Osteoblast (primary cell): ENCODE results near the gene ILKAP. TPM values are rescaled to one million over a fixed set of nuclear protein-coding genes. Genes with fewer than 3 reads are reported as not detected.

Experiments used
- DNase-seq: peaks from one replicate; pipeline ENCODE4 v3.0.0; 2011; ENCODE audit warnings: low spot score, mixed read lengths; ENCODE audit not compliant: insufficient read length; ENCODE audit errors: missing footprints
- H2AFZ ChIP-seq: 2 replicates; pipeline ENCODE4 v1.6.0; 2011; ENCODE audit warnings: mild to moderate bottlenecking, low read length
- H3K27ac ChIP-seq: 2 replicates; pipeline ENCODE4 v1.5.1; 2011; ENCODE audit warnings: mild to moderate bottlenecking, low read depth, low read length, moderate library complexity
- H3K27me3 ChIP-seq: 2 replicates; pipeline ENCODE4 v1.6.0; 2012; ENCODE audit warnings: mild to moderate bottlenecking, control low read depth, inconsistent platforms, low read length, moderate library complexity; ENCODE audit not compliant: insufficient read depth
- H3K36me3 ChIP-seq: 2 replicates; pipeline ENCODE4 v1.5.1; 2011; ENCODE audit warnings: mild to moderate bottlenecking, low read length, control low read depth, moderate library complexity; ENCODE audit not compliant: insufficient read depth
- H3K4me1 ChIP-seq: 2 replicates; pipeline ENCODE4 v1.5.1; 2011; ENCODE audit warnings: mild to moderate bottlenecking, low read length, control low read depth, moderate library complexity; ENCODE audit not compliant: insufficient read depth
- H3K4me2 ChIP-seq: 2 replicates; pipeline ENCODE4 v1.6.0; 2011; ENCODE audit warnings: mild to moderate bottlenecking, low read length; ENCODE audit not compliant: insufficient read depth
- H3K4me3 ChIP-seq: fragments of 200-600 bp; sonication (generic); 3 replicates; pipeline ENCODE4 v1.5.1; 2012; ENCODE audit warnings: mild to moderate bottlenecking, low read length, inconsistent platforms; ENCODE audit not compliant: insufficient read depth
- H3K79me2 ChIP-seq: 2 replicates; pipeline ENCODE4 v1.6.0; 2012; ENCODE audit warnings: mild to moderate bottlenecking, low read length, control low read depth, inconsistent platforms; ENCODE audit not compliant: insufficient read depth
- H3K9me3 ChIP-seq: 2 replicates; pipeline ENCODE4 v1.5.1; 2011; ENCODE audit warnings: low read depth, low read length, control low read depth
- H4K20me1 ChIP-seq: 2 replicates; pipeline ENCODE4 v1.6.0; 2012; ENCODE audit warnings: mild to moderate bottlenecking, low read length, control low read depth; ENCODE audit not compliant: insufficient read depth
- total RNA-seq: library from RNA; depleted of rRNA; stranded (reverse); fragments of >200 nt; gene quantifications from 2 replicates; pipeline ENCODE4 v1.2.3, GENCODE V29; 2012
- TF ChIP-seq, protein P1 (sequence below): IDR thresholded peaks from 2 replicates; pipeline ENCODE4 v1.5.1; 2011; ENCODE audit warnings: mild to moderate bottlenecking, low read depth, low read length, moderate library complexity; ENCODE audit errors: extremely low read depth

Gene ILKAP
- total RNA-seq, 1 donor: 24.2 TPM

DNA sequence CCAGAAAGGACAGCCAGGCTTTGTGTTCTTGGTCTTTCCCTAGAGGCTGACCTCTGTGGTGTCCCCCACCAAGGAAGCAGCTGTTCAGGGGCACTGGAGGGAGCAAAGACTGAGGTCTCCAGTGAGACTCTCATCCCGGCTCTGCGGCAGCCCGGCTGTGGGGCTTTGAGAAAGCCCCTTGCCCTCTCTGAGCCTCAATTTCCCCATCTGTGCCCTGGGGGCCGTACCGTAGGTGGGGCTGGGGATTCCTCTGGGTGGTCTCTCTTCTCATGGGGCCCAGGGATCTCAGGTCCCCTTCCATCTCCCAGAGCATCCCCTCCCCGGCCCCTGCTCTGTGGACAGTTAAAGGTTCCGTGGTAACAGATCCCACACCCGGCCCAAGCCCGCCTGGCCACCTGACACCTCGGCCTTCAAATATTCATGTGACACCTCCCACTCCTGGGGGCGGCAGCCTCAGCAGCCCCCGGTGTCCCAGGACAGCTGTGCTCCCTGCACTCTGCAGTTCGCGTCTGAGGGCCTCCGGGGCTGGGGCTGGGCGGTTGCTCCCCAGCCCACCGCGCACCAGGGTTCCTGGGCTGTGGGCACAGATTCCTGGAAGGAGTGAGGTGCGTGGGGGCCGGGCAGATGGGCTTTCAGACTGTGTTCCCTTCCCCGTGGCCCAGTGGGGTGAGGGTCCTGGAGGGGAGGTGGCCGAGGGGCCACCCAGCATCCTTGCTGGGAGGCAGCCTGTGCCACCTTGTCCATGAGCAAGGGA lies 80.1 kb downstream of the ILKAP start:
- H2AFZ ChIP-seq: no peak overlapping the region
- H3K79me2 ChIP-seq: no peaks in the 10 kb centered on the region
- TF ChIP-seq, protein P1, sequence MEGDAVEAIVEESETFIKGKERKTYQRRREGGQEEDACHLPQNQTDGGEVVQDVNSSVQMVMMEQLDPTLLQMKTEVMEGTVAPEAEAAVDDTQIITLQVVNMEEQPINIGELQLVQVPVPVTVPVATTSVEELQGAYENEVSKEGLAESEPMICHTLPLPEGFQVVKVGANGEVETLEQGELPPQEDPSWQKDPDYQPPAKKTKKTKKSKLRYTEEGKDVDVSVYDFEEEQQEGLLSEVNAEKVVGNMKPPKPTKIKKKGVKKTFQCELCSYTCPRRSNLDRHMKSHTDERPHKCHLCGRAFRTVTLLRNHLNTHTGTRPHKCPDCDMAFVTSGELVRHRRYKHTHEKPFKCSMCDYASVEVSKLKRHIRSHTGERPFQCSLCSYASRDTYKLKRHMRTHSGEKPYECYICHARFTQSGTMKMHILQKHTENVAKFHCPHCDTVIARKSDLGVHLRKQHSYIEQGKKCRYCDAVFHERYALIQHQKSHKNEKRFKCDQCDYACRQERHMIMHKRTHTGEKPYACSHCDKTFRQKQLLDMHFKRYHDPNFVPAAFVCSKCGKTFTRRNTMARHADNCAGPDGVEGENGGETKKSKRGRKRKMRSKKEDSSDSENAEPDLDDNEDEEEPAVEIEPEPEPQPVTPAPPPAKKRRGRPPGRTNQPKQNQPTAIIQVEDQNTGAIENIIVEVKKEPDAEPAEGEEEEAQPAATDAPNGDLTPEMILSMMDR: no peak
- DNase-seq: peak; percentile 50
- H3K36me3 ChIP-seq: no peaks in the 10 kb centered on the region
- no peaks in the 10 kb centered on the region for H3K9me3 ChIP-seq
- H3K27me3 ChIP-seq: peaks cover 16% of the 10 kb centered on the region
- peaks cover 12% of the 10 kb centered on the region for H3K4me1 ChIP-seq
- H3K27ac ChIP-seq: no peak overlapping the region
- H3K4me2 ChIP-seq: no peak overlapping the region
- no peaks in the 10 kb centered on the region for H4K20me1 ChIP-seq
- H3K4me3 ChIP-seq: no peak overlapping the region

DNA sequence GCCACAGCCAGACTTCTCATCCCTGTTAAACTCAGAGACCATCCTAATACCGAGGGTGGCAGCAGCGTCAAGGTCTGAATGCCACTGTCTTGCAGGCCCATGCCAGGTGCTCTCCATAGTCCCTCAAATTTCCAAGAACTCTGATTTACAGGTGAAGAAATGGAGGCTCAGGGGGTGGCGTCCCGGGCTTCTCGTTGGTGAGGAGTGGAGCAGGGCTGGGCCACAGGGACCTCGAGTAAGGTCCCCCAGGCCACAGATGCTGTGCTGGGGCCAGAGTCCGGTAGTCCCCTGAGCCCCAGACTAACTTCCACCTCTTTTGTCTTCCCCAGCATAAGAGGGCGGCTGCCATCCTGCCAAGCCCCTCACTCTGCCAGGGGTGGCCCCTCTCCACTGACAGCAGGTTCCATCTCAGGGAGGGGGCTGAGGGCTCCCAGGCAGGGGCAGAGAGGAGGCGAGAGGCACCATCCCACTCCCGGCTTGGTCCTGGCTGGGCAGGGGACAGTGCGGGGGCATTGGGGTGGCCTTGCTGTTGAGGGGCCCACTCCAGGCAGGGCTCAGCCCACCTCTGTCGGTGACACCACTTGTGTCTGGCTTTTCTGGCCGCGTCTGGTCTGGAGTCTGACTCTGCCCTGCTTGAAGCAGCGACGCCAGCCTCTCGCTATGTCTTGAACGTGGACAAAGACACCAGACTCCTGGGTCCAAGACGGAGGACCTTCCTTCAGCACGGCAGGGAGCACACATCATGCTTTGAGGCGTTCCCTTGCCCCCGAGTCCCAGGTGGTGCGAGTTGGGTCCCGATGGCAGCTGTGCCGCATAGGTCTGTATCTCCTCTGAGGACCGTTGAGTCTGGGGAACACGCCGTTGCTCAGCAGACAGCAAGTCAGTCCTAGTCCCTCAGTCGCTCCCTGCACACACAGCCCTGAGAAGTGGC lies 80.9 kb downstream of the ILKAP start:
- no peaks in the 10 kb centered on the region for H3K79me2 ChIP-seq
- DNase-seq: peak; percentile 58
- H3K36me3 ChIP-seq: no peaks in the 10 kb centered on the region
- TF ChIP-seq, protein P1: no peak
- peaks cover 9% of the 10 kb centered on the region for H3K4me1 ChIP-seq
- H3K4me2 ChIP-seq: no peak overlapping the region
- H3K4me3 ChIP-seq: no peak overlapping the region
- peaks cover 16% of the 10 kb centered on the region for H3K27me3 ChIP-seq
- H4K20me1 ChIP-seq: no peaks in the 10 kb centered on the region
- H3K27ac ChIP-seq: no peak overlapping the region
- H3K9me3 ChIP-seq: no peaks in the 10 kb centered on the region
- no peak overlapping the region for H2AFZ ChIP-seq

DNA sequence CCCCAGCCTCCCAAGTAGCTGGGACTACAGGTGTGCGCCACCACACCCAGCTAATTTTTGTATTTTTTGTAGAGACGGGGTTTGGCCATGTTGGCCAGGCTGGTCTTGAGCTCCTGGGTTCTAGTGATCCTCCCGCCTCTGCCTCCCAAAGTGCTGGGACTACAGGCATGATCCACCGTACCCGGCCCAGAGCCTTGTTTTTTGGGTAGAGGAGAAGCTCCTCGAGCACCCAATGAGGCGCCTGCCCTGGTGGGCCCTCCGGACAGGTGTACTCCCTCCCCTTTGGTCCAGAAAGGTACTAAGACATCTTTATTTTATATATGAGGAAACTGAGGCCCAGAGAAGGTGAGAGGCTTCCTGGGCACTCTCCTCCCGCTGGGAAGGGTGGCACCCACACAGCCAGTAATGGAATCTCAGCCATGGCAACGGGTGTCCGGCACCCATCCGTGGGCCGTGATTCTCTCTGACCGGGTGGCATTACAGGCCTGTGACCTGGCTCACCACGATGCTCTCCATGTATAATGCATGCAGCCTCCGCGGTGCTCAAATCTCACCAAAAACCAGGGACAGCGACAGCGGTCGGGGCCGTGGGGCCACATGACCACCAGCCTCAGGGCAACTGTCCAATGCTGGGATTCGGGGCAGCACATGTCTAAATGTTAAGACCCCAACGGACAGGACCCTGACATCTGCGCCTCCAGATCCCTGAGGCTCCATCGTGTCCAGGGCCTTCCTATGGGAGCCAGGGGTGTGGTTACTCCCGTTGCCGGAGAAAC lies 81.8 kb downstream of the ILKAP start:
- Histone ChIP-seq H3K4me1 (peaks cover 7% of the 10 kb centered on the region), H2AFZ (no peak overlapping the region), H3K4me3 (no peak overlapping the region)

More for the DNA sequence above, 81.8 kb downstream of the ILKAP start:
- DNase-seq: peak; percentile 47
- Histone ChIP-seq H3K27ac (no peak overlapping the region), H3K36me3 (no peaks in the 10 kb centered on the region), H3K79me2 (no peaks in the 10 kb centered on the region), H3K9me3 (no peaks in the 10 kb centered on the region), H4K20me1 (no peaks in the 10 kb centered on the region), H3K4me2 (no peak overlapping the region), H3K27me3 (peaks cover 16% of the 10 kb centered on the region)
- TF ChIP-seq, protein P1: no peak
